WTC11 (cell line): ENCODE measurements around the gene CLK1. TPM values are rescaled to one million over a fixed set of nuclear protein-coding genes. Genes with fewer than 3 reads are reported as not detected.

Experiments
- ATAC-seq: fragments of 200-7000 bp; cut with Tn5 transposase; 2 replicates; pipeline ENCODE4 v1.10.0; 2021; ENCODE audit warnings: mild to moderate bottlenecking, moderate library complexity
- CTCF ChIA-PET: fragments of 300-600 bp; sonication (Branson Sonifier 250); formaldehyde crosslinking; loops from one replicate; lab custom pipeline; 2021; ENCODE audit warnings: antibody characterized with exemption; lab: Charles Lee
- POLR2A ChIA-PET: fragments of 350-600 bp; sonication (Branson Sonifier 250); formaldehyde crosslinking; loops from one replicate; lab custom pipeline; 2021; ENCODE audit warnings: antibody characterized with exemption; lab: Charles Lee
- DNase-seq: peaks from one replicate; pipeline ENCODE4 v3.0.0; 2021; ENCODE audit warnings: low spot score
- H3K27ac Mint-ChIP-seq: 2 replicates; pipeline ENCODE4 v1.8.0; 2021; ENCODE audit warnings: mixed read lengths
- H3K27me3 Mint-ChIP-seq: 2 replicates; pipeline ENCODE4 v1.8.0; 2021; ENCODE audit warnings: low read depth, mild to moderate bottlenecking, moderate library complexity, mixed read lengths
- H3K36me3 Mint-ChIP-seq: 2 replicates; pipeline ENCODE4 v1.8.0; 2021; ENCODE audit warnings: mixed read lengths
- H3K4me1 Mint-ChIP-seq: 2 replicates; pipeline ENCODE4 v1.8.0; 2022; ENCODE audit warnings: mixed read lengths
- H3K4me3 Mint-ChIP-seq: 2 replicates; pipeline ENCODE4 v1.8.0; 2021; ENCODE audit warnings: mild to moderate bottlenecking, moderate library complexity, mixed read lengths
- H3K9me3 Mint-ChIP-seq: 2 replicates; pipeline ENCODE4 v1.8.0; 2021; ENCODE audit warnings: mixed read lengths
- CBFB ChIP-seq: sonication (generic); formaldehyde crosslinking; IDR thresholded peaks from 2 replicates; pipeline ENCODE4 v1.8.1; 2022; ENCODE audit warnings: mild to moderate bottlenecking, low read depth, missing genetic modification reagents
- ERG ChIP-seq: fragments of 250-450 bp; sonication (Bioruptor Pico); IDR thresholded peaks from 2 replicates; pipeline ENCODE4 v1.8.0; 2021; ENCODE audit warnings: mild to moderate bottlenecking
- GABPB1 ChIP-seq: sonication (generic); formaldehyde crosslinking; IDR thresholded peaks from 2 replicates; pipeline ENCODE4 v1.8.1; 2023; ENCODE audit warnings: mild to moderate bottlenecking, missing genetic modification reagents
- HMGA2 ChIP-seq: fragments of 250-450 bp; sonication (Bioruptor Pico); IDR thresholded peaks from 2 replicates; pipeline ENCODE4 v1.4.0; 2021; ENCODE audit warnings: mild to moderate bottlenecking, moderate library complexity
- KAT7 ChIP-seq: sonication (generic); formaldehyde crosslinking; IDR thresholded peaks from 2 replicates; pipeline ENCODE4 v1.8.1; 2023; ENCODE audit warnings: missing genetic modification reagents, mild to moderate bottlenecking, borderline replicate concordance
- MYBL2 ChIP-seq: sonication (generic); formaldehyde crosslinking; IDR thresholded peaks from 2 replicates; pipeline ENCODE4 v1.8.1; 2023; ENCODE audit warnings: mild to moderate bottlenecking, moderate library complexity, missing genetic modification reagents
- NFE2L1 ChIP-seq: sonication (generic); formaldehyde crosslinking; IDR thresholded peaks from 2 replicates; pipeline ENCODE4 v1.8.1; 2023; ENCODE audit warnings: missing genetic modification reagents
- NR2C2 ChIP-seq: sonication (generic); formaldehyde crosslinking; IDR thresholded peaks from 2 replicates; pipeline ENCODE4 v1.8.0; 2022; ENCODE audit warnings: mild to moderate bottlenecking, missing genetic modification reagents
- OVOL2 ChIP-seq: fragments of 250-450 bp; sonication (Bioruptor Pico); IDR thresholded peaks from 2 replicates; pipeline ENCODE4 v1.9.0; 2021; ENCODE audit warnings: mild to moderate bottlenecking, borderline replicate concordance
- PREB ChIP-seq: sonication (generic); formaldehyde crosslinking; IDR thresholded peaks from 2 replicates; pipeline ENCODE4 v1.8.1; 2022; ENCODE audit warnings: mild to moderate bottlenecking, missing genetic modification reagents, moderate library complexity, borderline replicate concordance
- RELA ChIP-seq: sonication (generic); formaldehyde crosslinking; IDR thresholded peaks from 2 replicates; pipeline ENCODE4 v1.8.1; 2022; ENCODE audit warnings: missing genetic modification reagents, mild to moderate bottlenecking, borderline replicate concordance
- SMAD4 ChIP-seq: sonication (generic); formaldehyde crosslinking; IDR thresholded peaks from 2 replicates; pipeline ENCODE4 v1.8.0; 2022; ENCODE audit warnings: mild to moderate bottlenecking, missing genetic modification reagents
- SOX15 ChIP-seq: fragments of 250-450 bp; sonication (Bioruptor Pico); IDR thresholded peaks from 2 replicates; pipeline ENCODE4 v1.9.0; 2021; ENCODE audit warnings: mild to moderate bottlenecking
- SP1 ChIP-seq: sonication (generic); formaldehyde crosslinking; conservative IDR thresholded peaks from 2 replicates; pipeline ENCODE4 v1.8.1; 2022; ENCODE audit warnings: missing genetic modification reagents
- TCF7 ChIP-seq: sonication (generic); formaldehyde crosslinking; IDR thresholded peaks from 2 replicates; pipeline ENCODE4 v1.8.0; 2022; ENCODE audit warnings: mild to moderate bottlenecking, low read depth, missing genetic modification reagents, moderate library complexity
- TP53 ChIP-seq: sonication (generic); formaldehyde crosslinking; IDR thresholded peaks from 2 replicates; pipeline ENCODE4 v1.8.1; 2023; ENCODE audit warnings: mild to moderate bottlenecking, missing genetic modification reagents
- ZNF121 ChIP-seq: sonication (generic); formaldehyde crosslinking; IDR thresholded peaks from 2 replicates; pipeline ENCODE4 v1.8.0; 2023; ENCODE audit warnings: missing genetic modification reagents
- ZNF138 ChIP-seq: sonication (generic); formaldehyde crosslinking; conservative IDR thresholded peaks from 2 replicates; pipeline ENCODE4 v1.8.1; 2022; ENCODE audit warnings: mild to moderate bottlenecking, moderate library complexity, missing genetic modification reagents
- ZNF263 ChIP-seq: sonication (generic); formaldehyde crosslinking; IDR thresholded peaks from 2 replicates; pipeline ENCODE4 v1.8.1; 2022; ENCODE audit warnings: low read depth, mild to moderate bottlenecking, moderate library complexity, missing genetic modification reagents
- ZNF281 ChIP-seq: sonication (generic); formaldehyde crosslinking; IDR thresholded peaks from 2 replicates; pipeline ENCODE4 v1.8.0; 2023; ENCODE audit warnings: mild to moderate bottlenecking, missing genetic modification reagents
- ZNF416 ChIP-seq: fragments of 250-450 bp; sonication (Bioruptor Pico); IDR thresholded peaks from 2 replicates; pipeline ENCODE4 v1.9.0; 2021; ENCODE audit warnings: mild to moderate bottlenecking, inconsistent platforms
- total RNA-seq: library from RNA; stranded (reverse); gene quantifications from 3 replicates; pipeline ENCODE4 v1.2.3, GENCODE V29; 2021
- TF ChIP-seq, protein P1 (sequence below): sonication (generic); formaldehyde crosslinking; IDR thresholded peaks from 2 replicates; pipeline ENCODE4 v1.8.1; 2023; ENCODE audit warnings: mild to moderate bottlenecking, missing genetic modification reagents
- TF ChIP-seq, protein P2 (sequence below): fragments of 250-450 bp; sonication (Bioruptor Pico); IDR thresholded peaks from 2 replicates; pipeline ENCODE4 v2.1.2; 2022; ENCODE audit warnings: mild to moderate bottlenecking, moderate library complexity
- TF ChIP-seq, protein P3 (sequence below): sonication (generic); formaldehyde crosslinking; IDR thresholded peaks from 2 replicates; pipeline ENCODE4 v1.8.0; 2022; ENCODE audit warnings: mild to moderate bottlenecking, missing genetic modification reagents
- TF ChIP-seq, protein P4 (sequence below): sonication (generic); formaldehyde crosslinking; IDR thresholded peaks from 2 replicates; pipeline ENCODE4 v1.8.0; 2022; ENCODE audit warnings: mild to moderate bottlenecking, missing genetic modification reagents
- TF ChIP-seq, protein P5 (sequence below): sonication (generic); formaldehyde crosslinking; IDR thresholded peaks from 2 replicates; pipeline ENCODE4 v1.8.1; 2023; ENCODE audit warnings: mild to moderate bottlenecking, missing genetic modification reagents

CLK1 gene
- total RNA-seq, 1 experiment from 2014 or later = 25.5 TPM

DNA sequence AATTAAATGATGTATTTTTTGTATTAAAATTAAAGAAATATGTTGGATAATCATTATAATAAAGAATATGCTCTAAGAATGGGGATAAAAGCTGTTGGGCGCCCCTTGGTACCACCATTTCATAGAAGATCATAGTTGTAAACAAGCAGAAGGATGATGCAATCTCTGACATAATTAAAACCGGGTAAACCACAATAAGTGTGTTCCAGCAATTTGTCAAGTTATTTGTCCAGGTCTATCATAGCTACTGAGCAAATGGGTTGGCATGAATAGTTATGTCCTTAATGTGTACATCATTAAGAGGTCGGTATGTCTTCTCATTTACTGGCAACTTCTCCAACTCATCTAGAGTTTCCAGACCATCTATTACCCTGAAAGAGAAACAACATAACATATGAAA, 6.7 kb upstream of the CLK1 start:
- no peaks in the 10 kb centered on the region for H3K9me3 Mint-ChIP-seq

GRCh38 chr2:200869014-200869413, 4.6 kb upstream of the CLK1 start:
- H3K27me3 Mint-ChIP-seq = no peaks in the 10 kb centered on the region
- ATAC-seq = no peak
- peaks cover 14% of the 10 kb centered on the region for H3K36me3 Mint-ChIP-seq
- CTCF ChIA-PET = interaction anchor here (1.5 kb wide), 1 partner anchor 363 kb away, joined by 5 read pairs; no protein-coding TSS in a partner anchor
- POLR2A ChIA-PET = interaction anchor here (0.6 to 0.9 kb wide), 2 partner anchors 17 to 350 kb away, joined by 3 read pairs; no protein-coding TSS in a partner anchor
- peaks cover 3% of the 10 kb centered on the region; the same call in 1 of the 2 replicates for H3K4me1 Mint-ChIP-seq
- peak overlapping the region; percentile 15; the same call in 1 of the 2 replicates for H3K27ac Mint-ChIP-seq
- H3K4me3 Mint-ChIP-seq = no peak overlapping the region
- no peak for DNase-seq
- no peaks in the 10 kb centered on the region for H3K9me3 Mint-ChIP-seq
- TF ChIP-seq SMAD4 (no peak), KAT7 (CRISPR knock-in tag) (no peak), SOX15 (CRISPR knock-in tag) (no peak), CBFB (CRISPR knock-in tag) (no peak), ERG (CRISPR knock-in tag) (no peak), GABPB1 (CRISPR knock-in tag) (no peak), OVOL2 (no peak)
- TF ChIP-seq, protein P1, sequence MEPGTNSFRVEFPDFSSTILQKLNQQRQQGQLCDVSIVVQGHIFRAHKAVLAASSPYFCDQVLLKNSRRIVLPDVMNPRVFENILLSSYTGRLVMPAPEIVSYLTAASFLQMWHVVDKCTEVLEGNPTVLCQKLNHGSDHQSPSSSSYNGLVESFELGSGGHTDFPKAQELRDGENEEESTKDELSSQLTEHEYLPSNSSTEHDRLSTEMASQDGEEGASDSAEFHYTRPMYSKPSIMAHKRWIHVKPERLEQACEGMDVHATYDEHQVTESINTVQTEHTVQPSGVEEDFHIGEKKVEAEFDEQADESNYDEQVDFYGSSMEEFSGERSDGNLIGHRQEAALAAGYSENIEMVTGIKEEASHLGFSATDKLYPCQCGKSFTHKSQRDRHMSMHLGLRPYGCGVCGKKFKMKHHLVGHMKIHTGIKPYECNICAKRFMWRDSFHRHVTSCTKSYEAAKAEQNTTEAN = no peak
- TF ChIP-seq, protein P2, sequence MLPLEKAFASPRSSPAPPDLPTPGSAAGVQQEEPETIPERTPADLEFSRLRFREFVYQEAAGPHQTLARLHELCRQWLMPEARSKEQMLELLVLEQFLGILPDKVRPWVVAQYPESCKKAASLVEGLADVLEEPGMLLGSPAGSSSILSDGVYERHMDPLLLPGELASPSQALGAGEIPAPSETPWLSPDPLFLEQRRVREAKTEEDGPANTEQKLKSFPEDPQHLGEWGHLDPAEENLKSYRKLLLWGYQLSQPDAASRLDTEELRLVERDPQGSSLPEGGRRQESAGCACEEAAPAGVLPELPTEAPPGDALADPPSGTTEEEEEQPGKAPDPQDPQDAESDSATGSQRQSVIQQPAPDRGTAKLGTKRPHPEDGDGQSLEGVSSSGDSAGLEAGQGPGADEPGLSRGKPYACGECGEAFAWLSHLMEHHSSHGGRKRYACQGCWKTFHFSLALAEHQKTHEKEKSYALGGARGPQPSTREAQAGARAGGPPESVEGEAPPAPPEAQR (CRISPR knock-in tag) = no peak

More for the DNA sequence above, 6.7 kb upstream of the CLK1 start:
- POLR2A ChIA-PET = no interaction called here
- ATAC-seq = no peak
- no peak overlapping the region for H3K27ac Mint-ChIP-seq
- H3K4me1 Mint-ChIP-seq = no peaks in the 10 kb centered on the region
- CTCF ChIA-PET = no interaction called here
- DNase-seq = no peak
- TF ChIP-seq, protein P3, sequence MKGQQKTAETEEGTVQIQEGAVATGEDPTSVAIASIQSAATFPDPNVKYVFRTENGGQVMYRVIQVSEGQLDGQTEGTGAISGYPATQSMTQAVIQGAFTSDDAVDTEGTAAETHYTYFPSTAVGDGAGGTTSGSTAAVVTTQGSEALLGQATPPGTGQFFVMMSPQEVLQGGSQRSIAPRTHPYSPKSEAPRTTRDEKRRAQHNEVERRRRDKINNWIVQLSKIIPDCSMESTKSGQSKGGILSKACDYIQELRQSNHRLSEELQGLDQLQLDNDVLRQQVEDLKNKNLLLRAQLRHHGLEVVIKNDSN = no peak
- TF ChIP-seq ZNF416 (CRISPR knock-in tag) (no peak), RELA (CRISPR knock-in tag) (no peak), SP1 (CRISPR knock-in tag) (no peak), ZNF138 (CRISPR knock-in tag) (no peak), TCF7 (CRISPR knock-in tag) (no peak), MYBL2 (CRISPR knock-in tag) (no peak), PREB (no peak), ZNF281 (CRISPR knock-in tag) (no peak), ZNF263 (CRISPR knock-in tag) (no peak), NFE2L1 (CRISPR knock-in tag) (no peak), NR2C2 (CRISPR knock-in tag) (no peak), ZNF121 (CRISPR knock-in tag) (no peak), HMGA2 (CRISPR knock-in tag) (no peak), TP53 (CRISPR knock-in tag) (no peak)
- TF ChIP-seq, protein P4, sequence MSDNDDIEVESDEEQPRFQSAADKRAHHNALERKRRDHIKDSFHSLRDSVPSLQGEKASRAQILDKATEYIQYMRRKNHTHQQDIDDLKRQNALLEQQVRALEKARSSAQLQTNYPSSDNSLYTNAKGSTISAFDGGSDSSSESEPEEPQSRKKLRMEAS (CRISPR knock-in tag) = no peak
- TF ChIP-seq, protein P5, sequence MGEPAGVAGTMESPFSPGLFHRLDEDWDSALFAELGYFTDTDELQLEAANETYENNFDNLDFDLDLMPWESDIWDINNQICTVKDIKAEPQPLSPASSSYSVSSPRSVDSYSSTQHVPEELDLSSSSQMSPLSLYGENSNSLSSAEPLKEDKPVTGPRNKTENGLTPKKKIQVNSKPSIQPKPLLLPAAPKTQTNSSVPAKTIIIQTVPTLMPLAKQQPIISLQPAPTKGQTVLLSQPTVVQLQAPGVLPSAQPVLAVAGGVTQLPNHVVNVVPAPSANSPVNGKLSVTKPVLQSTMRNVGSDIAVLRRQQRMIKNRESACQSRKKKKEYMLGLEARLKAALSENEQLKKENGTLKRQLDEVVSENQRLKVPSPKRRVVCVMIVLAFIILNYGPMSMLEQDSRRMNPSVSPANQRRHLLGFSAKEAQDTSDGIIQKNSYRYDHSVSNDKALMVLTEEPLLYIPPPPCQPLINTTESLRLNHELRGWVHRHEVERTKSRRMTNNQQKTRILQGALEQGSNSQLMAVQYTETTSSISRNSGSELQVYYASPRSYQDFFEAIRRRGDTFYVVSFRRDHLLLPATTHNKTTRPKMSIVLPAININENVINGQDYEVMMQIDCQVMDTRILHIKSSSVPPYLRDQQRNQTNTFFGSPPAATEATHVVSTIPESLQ (CRISPR knock-in tag) = no peak
- TF ChIP-seq, all 79 proteins: peak for 0
- Mint-ChIP-seq H3K27me3 (no peaks in the 10 kb centered on the region), H3K36me3 (peaks cover 31% of the 10 kb centered on the region), H3K4me3 (no peak overlapping the region)
